NCI-H526 treated with DMSO at 0.1 percent for 48 hours (cell line): Measurements from ENCODE around the gene PARP14.
A peak's percentile ranks its signal among the peaks of the same experiment; 100 is the strongest.
"Not testable (repeated sequence)": the region's sequence is repeated elsewhere in the genome, so short reads cannot be mapped to it uniquely, and the experiment has no call there.

ENCODE experiments used
- DNase-seq: peaks from one replicate; lab custom pipeline; 2025; lab: John Stamatoyannopoulos, UW

The PARP14 gene

GRCh38 chr3:122680475-122681283 lies at the start of gene PARP14:
PARP14 (plus strand) TSS chr3:122680839; CDS start chr3:122680884, 45 bp downstream.
- peak; percentile 24 for DNase-seq

- DNase-seq: no peak
Measured at GRCh38 chr3:122635789-122636188, 44.9 kb upstream of the PARP14 start.

- no peak for DNase-seq
Measured at GRCh38 chr3:122636697-122637096, 43.9 kb upstream of the PARP14 start.

- no peak for DNase-seq
Measured at GRCh38 chr3:122640437-122640999, 40.1 kb upstream of the PARP14 start.

- DNase-seq: peak; percentile 4
Measured at GRCh38 chr3:122642935-122643334, 37.7 kb upstream of the PARP14 start.

- no peak for DNase-seq
Measured at GRCh38 chr3:122646146-122646988, 34.3 kb upstream of the PARP14 start.

GRCh38 chr3:122651233-122651907 lies 29.3 kb upstream of the PARP14 start:
- DNase-seq: not testable (repeated sequence)

GRCh38 chr3:122651962-122652361 lies 28.7 kb upstream of the PARP14 start:
- DNase-seq: not testable (repeated sequence)

GRCh38 chr3:122658336-122658735 lies 22.3 kb upstream of the PARP14 start:
- not testable (repeated sequence) for DNase-seq

- no peak for DNase-seq
Measured at GRCh38 chr3:122660297-122660974, 20.2 kb upstream of the PARP14 start.

- DNase-seq: no peak
Measured at GRCh38 chr3:122661633-122662032, 19.0 kb upstream of the PARP14 start.

GRCh38 chr3:122662505-122662904 lies 18.1 kb upstream of the PARP14 start:
- DNase-seq: no peak

- DNase-seq: no peak
Measured at GRCh38 chr3:122665226-122665786, 15.3 kb upstream of the PARP14 start.

GRCh38 chr3:122665881-122666280 lies 14.8 kb upstream of the PARP14 start:
- DNase-seq: no peak

GRCh38 chr3:122668930-122669730 lies 11.5 kb upstream of the PARP14 start:
- no peak for DNase-seq

GRCh38 chr3:122671553-122671952 lies 9.1 kb upstream of the PARP14 start:
- DNase-seq: peak; percentile 53

- no peak for DNase-seq
Measured at GRCh38 chr3:122674339-122674738, 6.3 kb upstream of the PARP14 start.

GRCh38 chr3:122676759-122677158 lies 3.9 kb upstream of the PARP14 start:
- no peak for DNase-seq

GRCh38 chr3:122677216-122677615 lies 3.4 kb upstream of the PARP14 start:
- no peak for DNase-seq

- no peak for DNase-seq
Measured at GRCh38 chr3:122678506-122678905, 2.1 kb upstream of the PARP14 start.
